ENCODE measurements around the gene BAIAP2. TPM values are rescaled to one million over a fixed set of nuclear protein-coding genes. Genes with fewer than 3 reads are reported as not detected.

Gene BAIAP2
- total and polyA plus RNA-seq, 2 of the 13 experiments (the other 11 are each of a cell fraction or from before 2014, with no cell fraction given), result 22.5 to 24.0 TPM

DNA sequence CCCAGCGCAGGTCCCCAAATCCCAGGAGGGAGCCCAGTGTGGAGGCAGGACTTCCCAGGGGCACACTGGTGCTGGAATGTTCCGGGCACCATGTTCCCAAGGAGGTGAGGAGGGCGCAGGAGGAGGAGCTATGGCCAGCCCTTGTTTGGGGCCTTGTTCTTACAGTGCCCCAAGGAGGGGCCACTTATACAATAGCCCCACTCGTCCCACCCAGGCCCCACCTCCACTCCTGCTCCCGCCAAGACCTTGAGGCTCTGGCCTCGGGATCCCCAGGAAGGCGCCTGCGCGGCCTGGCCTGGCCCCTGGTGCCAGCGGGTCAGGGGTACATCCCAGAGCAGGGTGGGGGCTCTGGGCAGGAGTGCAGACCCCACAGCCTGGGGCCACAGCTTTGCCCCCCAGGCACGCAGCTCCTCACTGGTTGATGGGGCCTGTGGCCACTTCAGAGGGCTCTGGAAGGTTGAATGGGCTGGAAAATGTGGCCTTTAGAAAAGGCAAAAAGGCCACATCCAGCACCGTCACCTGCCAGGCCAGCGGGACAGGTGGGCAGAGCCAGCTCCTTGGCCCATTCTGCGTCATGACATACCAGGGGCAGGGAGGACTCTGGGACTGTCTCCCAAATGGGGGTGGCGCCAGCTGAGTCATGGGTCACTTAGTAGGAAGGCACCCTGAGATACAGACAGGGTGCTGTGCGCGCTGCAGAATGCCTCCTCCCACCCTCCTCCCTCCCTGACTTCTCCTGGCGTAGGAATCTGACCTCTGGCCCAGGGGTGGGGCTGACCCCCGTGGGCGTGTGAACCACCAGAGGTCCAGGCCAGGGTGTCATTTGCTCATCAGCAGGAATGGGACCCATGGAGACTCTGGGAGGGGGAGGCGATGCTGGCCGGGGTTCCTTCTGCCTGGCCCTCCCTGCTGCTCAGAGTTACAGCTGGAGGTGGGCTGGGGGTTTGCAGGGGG lies 98.1 kb downstream of the BAIAP2 start (continued):
- TF ChIP-seq NR2F1 (CRISPR knock-in tag; IDR thresholded peaks at IDR 0.05), result peak; percentile 80 to 87

DNA sequence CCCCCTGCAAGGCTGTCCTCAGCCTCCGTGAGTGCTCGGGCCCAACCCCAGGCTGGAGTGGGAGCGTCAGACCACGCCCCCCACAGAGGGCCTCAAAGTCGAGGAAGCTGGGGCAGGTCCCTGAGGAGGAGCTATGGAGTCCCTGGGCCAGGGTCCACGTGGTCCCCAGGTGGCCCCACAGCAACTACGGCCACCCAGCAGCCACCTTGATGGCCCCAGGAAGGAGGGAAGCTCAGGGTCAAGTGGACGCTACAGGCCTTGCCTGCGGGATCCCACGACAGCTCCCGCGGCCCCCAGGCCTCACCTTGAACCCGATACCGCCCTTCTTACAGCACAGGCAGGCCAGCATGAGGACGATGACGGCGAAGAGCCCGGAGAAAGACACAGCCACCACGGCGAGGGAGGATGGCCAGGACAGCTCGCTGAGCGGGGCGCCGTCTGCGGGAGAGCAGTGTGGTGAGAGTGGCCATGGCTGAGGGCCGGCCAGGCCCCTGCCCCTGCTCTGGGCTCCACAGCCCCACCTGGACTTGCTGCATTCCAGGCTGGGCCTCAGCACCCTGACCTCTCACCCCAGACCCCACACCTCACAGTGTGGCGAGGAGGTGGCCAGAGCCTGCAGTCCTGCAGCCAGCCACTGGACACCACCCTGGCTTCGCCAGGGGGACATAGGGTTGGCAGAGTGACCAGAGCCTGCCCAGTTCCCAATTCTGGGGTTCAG lies 99.3 kb downstream of the BAIAP2 start:
- POLR2A ChIA-PET, result interaction anchor here (0.6 to 1.4 kb wide), 5 partner anchors 9 to 104 kb away, joined by 3 to 5 read pairs (median 4); partner anchors contain the start of genes CEP131, NDUFAF8 and TEPSIN
- CTCF ChIA-PET (ENCODE audit: low intra/inter-chr PET ratio, low total read pairs), result interaction anchor here (1.0 kb wide), 1 partner anchor 9 kb away, joined by 3 read pairs; no protein-coding TSS in a partner anchor
- Histone ChIP-seq H3K4me2 (ENCODE audit: low read depth, low read length) (peak overlapping the region; percentile 78), H3K27me3 (ENCODE audit: control insufficient read depth in 1 of 2, insufficient read depth in 2 of 2, low read length in 2 of 2) (no peaks in the 10 kb centered on the region), H3K9ac (ENCODE audit: insufficient read depth, low read depth, low read length) (0 out of 2 replicates have a peak overlapping the region, but pooled peaks have one; percentile 14), H2AFZ (ENCODE audit: low read length) (no peak overlapping the region), H3K9me3 (ENCODE audit: low read length) (no peaks in the 10 kb centered on the region), H3K4me3 (replicated peaks in 1 of 3; ENCODE audit: insufficient read depth in 1 of 3, low read depth in 2 of 3, low read length in 3 of 3) (peak overlapping the region in 1 of 3 experiments; percentile 69; a peak in 1 of 6 replicates), H3K36me3 (replicated peaks in 1 of 2; ENCODE audit: control insufficient read depth in 1 of 2, insufficient read depth in 2 of 2, low read length in 2 of 2) (no peaks in the 10 kb centered on the region), H3K27ac (ENCODE audit: extremely low read length, insufficient read depth, low read length) (no peak overlapping the region), H3K4me1 (ENCODE audit: insufficient read depth, low read length) (peaks cover 58% of the 10 kb centered on the region), H4K20me1 (ENCODE audit: insufficient read depth, low read length) (no peaks in the 10 kb centered on the region; the same call in 1 of the 2 replicates), H3K79me2 (ENCODE audit: insufficient read depth, low read length) (no peaks in the 10 kb centered on the region)
- DNase-seq (ENCODE audit: low spot score) (no peak), ATAC-seq (peak; percentile 1; the same call in 2 of the 3 replicates), FAIRE-seq (no peak)
- no TSS peak for BruUV-seq (replicated peaks)
- WGBS (ENCODE audit: low lambda C conversion rate), result 30% methylated on average over 25 of the region's 28 CpGs
- in situ Hi-C loops (cut with HindIII; ENCODE audit: extremely low pct_ligation_motif_present, low pct_unique_long_range_greater_than_20kb), result no loop called here
- intact Hi-C loops (cut with micrococcal nuclease; ENCODE audit: unreplicated experiment), result no loop called here
- TF ChIP-seq HIVEP1 (CRISPR knock-in tag; IDR thresholded peaks at IDR 0.05) (peak; percentile 41; the same call in 1 of the 2 replicates), ZNF280B (CRISPR knock-in tag; IDR thresholded peaks at IDR 0.05; ENCODE audit: borderline replicate concordance) (peak; percentile 52; the same call in 1 of the 2 replicates), CBX2 (IDR thresholded peaks at IDR 0.05; ENCODE audit: low read depth, low read length) (no peak), CBX2 (CRISPR knock-in tag; IDR thresholded peaks at IDR 0.05; ENCODE audit: low read depth) (no peak), ZFP41 (CRISPR knock-in tag; IDR thresholded peaks at IDR 0.05; ENCODE audit: borderline replicate concordance) (0 out of 2 replicates have a peak, but pooled peaks have one; percentile 24), HNRNPLL (IDR thresholded peaks at IDR 0.05; ENCODE audit: low read depth, low read length, poor library complexity, severe bottlenecking) (no peak), DMAP1 (CRISPR knock-in tag; IDR thresholded peaks at IDR 0.05) (0 out of 2 replicates have a peak, but pooled peaks have one; percentile 28), NRL (CRISPR knock-in tag; IDR thresholded peaks at IDR 0.05; ENCODE audit: borderline replicate concordance) (peak; percentile 58; the same call in 1 of the 2 replicates), TFDP1 (CRISPR knock-in tag; IDR thresholded peaks at IDR 0.05; ENCODE audit: borderline replicate concordance) (peak; percentile 36; the same call in 1 of the 2 replicates), SPEN (CRISPR knock-in tag; IDR thresholded peaks at IDR 0.05; ENCODE audit: low read depth) (peak; percentile 62), NONO (IDR thresholded peaks at IDR 0.05) (no peak), NONO (CRISPR knock-in tag; conservative IDR thresholded peaks at IDR 0.05) (peak; percentile 6; the same call in 1 of the 2 replicates), PHF8 (CRISPR knock-in tag; IDR thresholded peaks at IDR 0.05) (no peak), ZFAT (CRISPR knock-in tag; conservative IDR thresholded peaks at IDR 0.05) (no peak), CENPT (CRISPR knock-in tag; IDR thresholded peaks at IDR 0.05; ENCODE audit: low read depth) (no peak), FOXC1 (CRISPR knock-in tag; IDR thresholded peaks at IDR 0.05; ENCODE audit: borderline replicate concordance) (0 out of 2 replicates have a peak, but pooled peaks have one; percentile 39), ZNF354B (CRISPR knock-in tag; IDR thresholded peaks at IDR 0.05) (no peak)
